HTERT RPE-1 (cell line): ENCODE data around the gene COL4A2.

Experiments
- in situ Hi-C: fragments of 300-500 bp; cut with MboI; formaldehyde crosslinking; loops from 4 replicates; pipeline ENCODE4 v1.14.3; 2020; ENCODE audit warnings: low sequenced_read_pairs

Gene COL4A2

GRCh38 chr13:110397436-110398115 lies 90.5 kb downstream of the COL4A2 start:
- in situ Hi-C loops, result no loop called here

GRCh38 chr13:110398564-110399507 lies 91.8 kb downstream of the COL4A2 start:
- in situ Hi-C loops, result no loop called here

- in situ Hi-C loops, result no loop called here
Measured at GRCh38 chr13:110399801-110400200, 92.7 kb downstream of the COL4A2 start.

- in situ Hi-C loops, result no loop called here
Measured at GRCh38 chr13:110400786-110401533, 93.9 kb downstream of the COL4A2 start.

GRCh38 chr13:110402299-110403069 lies 95.4 kb downstream of the COL4A2 start:
- in situ Hi-C loops, result no loop called here

GRCh38 chr13:110403315-110403714 lies 96.2 kb downstream of the COL4A2 start:
- in situ Hi-C loops, result no loop called here

- in situ Hi-C loops, result no loop called here
Measured at GRCh38 chr13:110403721-110404120, 96.6 kb downstream of the COL4A2 start.

GRCh38 chr13:110404321-110404720 lies 97.2 kb downstream of the COL4A2 start:
- in situ Hi-C loops, result no loop called here

GRCh38 chr13:110405597-110406450 lies 98.7 kb downstream of the COL4A2 start:
- in situ Hi-C loops, result no loop called here

- in situ Hi-C loops, result no loop called here
Measured at GRCh38 chr13:110407021-110407420, 99.9 kb downstream of the COL4A2 start.

GRCh38 chr13:110407531-110407930 lies 100.4 kb downstream of the COL4A2 start:
- in situ Hi-C loops, result no loop called here

GRCh38 chr13:110408286-110408685 lies 101.2 kb downstream of the COL4A2 start:
- in situ Hi-C loops, result no loop called here

GRCh38 chr13:110409581-110409992 lies 102.5 kb downstream of the COL4A2 start:
- in situ Hi-C loops, result no loop called here

GRCh38 chr13:110410000-110410399 lies 102.9 kb downstream of the COL4A2 start:
- in situ Hi-C loops, result no loop called here

GRCh38 chr13:110410936-110411687 lies 104.0 kb downstream of the COL4A2 start:
- in situ Hi-C loops, result no loop called here

GRCh38 chr13:110411688-110412059 lies 104.6 kb downstream of the COL4A2 start:
- in situ Hi-C loops, result no loop called here

- in situ Hi-C loops, result no loop called here
Measured at GRCh38 chr13:110412132-110412914, 105.2 kb downstream of the COL4A2 start.

- in situ Hi-C loops, result no loop called here
Measured at GRCh38 chr13:110413016-110413675, 106.1 kb downstream of the COL4A2 start.
